NCI-H1436 (cell line): Measurements from ENCODE around the gene FAM124A.

Source experiments
- DNase-seq: peaks from one replicate; lab custom pipeline; 2025; lab: John Stamatoyannopoulos, UW

FAM124A gene

DNA sequence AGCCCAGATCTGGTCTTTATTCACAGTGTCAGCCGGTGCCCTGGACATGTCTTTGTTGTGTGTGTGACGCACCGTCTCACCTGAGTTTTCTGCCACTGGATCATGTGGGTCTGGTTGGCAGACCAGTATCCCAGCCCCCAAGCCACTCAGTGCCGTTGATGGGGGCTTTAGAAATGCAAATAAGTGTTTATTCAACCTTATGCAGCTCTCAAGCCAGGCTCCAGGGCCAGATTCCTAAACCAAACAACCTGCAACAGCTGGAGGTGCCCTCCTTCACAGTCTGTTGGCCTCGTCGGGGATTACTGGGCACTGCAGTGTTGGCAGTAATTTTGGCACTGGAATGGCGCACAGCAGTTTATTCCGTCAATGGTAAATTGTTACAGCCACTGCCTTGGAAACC is 21.6 kb downstream of the FAM124A start:
- DNase-seq: no peak

DNA sequence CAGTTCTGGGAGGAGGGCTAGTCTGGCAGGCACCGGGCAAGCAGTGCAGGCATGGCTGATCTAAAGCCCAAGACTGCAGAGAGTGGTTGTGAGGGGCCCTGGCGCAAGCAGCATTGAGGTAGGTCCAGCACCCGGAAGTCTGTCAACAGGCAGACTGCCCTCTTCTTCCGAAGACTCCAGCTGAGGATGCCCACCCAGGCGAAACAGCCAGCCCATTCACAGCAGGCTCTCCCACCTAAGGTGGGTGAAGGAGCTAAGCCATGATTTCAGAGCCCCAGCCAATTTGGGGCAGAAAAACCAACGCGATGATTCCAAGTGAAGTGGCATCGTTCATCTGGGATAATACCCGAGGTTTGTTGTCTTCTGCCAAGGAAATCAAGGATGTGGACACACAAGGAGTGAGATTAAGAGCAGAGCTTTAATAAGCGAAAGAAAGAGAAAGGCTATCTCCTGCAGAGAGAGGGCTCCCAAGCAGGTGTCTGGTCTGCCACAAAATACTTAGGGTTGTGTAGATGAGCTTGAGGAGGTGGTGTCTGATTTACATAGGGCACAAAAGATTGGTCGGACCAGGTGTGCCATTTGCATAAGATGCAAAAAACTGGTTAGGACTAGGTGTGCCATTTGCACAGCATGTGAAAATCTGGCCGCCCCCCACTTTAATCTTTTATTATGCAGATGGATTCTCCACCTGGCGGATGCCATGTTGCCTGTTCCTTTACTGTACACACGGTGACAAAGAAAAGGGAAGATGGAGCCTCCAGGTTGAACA is 22.6 kb downstream of the FAM124A start:
- DNase-seq: no peak

DNA sequence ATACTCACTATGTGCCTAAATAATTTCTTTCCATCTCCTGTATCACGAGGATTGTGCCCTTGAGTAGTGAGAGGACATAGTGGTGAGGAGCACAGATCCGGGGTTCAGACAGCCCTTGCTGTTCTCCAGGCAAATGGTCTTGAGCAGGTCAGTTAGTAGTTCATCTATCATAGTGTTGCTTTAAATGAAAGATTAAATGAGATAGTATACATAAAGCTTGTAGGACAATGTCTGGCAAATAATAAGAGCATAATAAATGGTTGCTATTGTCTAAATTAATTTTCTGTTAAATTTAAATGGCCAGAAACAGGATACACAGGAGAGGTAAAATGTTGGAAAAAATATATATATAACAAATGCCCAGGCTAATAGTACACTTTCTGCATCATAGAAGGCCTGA is 23.4 kb downstream of the FAM124A start:
- DNase-seq: no peak

DNA sequence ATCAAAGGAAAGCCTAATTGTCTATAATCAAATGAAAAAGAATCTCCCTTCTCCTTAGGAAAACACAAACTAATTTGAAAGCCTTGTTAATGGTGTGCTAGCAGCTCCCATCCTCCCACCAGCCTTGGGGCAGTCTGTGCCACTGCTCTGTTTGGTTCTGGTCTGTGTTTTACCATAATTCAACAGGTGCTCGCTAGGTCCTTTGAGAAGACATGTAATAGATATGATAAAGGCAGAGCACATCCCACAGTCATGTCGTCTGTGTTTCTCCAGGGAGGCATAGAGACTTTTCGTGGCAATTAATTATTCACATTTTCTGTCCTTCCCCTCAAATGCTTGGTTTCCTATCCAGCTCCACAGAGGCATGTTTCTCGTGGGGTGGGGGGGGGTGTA is 23.8 kb downstream of the FAM124A start:
- no peak for DNase-seq

DNA sequence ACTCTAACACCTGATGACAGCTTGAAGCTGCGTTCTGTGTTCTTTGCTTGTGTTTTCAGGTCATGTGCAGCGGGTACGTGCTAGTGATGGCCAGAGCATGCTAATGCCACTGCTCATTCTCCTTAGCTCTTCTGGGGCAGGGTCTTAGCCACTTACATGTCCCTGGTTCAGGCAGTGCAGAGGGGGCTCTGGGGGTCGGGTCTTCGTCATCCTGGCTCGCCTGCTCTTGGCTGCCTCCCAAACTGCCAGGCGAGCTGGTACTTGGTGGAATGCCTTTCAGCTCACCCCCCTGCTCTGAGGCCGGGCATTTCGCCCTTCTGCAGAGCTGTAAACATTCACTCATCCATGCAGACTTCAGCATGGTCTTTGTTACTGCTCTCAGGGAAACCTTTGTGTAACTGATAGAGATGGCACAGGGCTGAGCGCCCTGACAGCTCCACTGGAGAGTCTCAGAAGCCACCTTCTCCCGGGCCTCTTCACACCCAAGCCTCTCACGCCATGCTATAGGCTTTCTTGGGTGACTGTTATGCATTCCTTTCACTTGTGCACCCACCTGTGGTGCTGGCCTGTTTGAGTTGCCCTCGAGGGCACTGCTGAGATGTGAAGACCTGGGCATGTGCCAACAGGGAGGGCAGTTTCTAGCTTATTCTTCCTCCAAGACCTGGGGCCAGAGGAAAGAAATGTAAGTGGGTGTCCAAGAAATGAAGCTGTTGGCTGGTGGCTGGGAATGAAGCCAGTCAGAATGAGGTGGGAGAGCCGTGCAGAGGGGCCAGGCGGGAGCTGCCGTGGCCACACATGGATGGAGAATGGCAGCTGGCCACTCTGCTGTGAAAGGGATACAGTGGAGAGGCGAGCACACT is 24.4 kb downstream of the FAM124A start:
- no peak for DNase-seq

DNA sequence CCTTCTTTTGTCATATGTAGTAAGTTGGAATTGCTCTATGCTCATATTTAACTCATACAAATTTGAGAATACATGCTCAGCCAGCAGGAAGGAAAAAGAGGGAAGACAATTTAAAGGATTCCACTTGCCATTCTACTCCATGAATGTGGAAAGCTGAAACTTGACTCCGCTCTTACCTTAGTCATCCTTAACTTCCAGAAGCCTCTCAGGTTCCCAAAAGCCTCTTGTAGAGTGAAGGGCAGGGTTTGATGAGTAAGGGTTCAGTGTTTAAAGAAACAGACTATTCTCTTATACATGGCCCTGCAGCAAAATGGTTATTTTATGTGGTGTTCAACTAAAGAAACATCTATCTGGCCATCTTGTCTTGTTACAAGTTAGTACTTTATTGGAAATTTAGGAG is 27.1 kb downstream of the FAM124A start:
- no peak for DNase-seq

DNA sequence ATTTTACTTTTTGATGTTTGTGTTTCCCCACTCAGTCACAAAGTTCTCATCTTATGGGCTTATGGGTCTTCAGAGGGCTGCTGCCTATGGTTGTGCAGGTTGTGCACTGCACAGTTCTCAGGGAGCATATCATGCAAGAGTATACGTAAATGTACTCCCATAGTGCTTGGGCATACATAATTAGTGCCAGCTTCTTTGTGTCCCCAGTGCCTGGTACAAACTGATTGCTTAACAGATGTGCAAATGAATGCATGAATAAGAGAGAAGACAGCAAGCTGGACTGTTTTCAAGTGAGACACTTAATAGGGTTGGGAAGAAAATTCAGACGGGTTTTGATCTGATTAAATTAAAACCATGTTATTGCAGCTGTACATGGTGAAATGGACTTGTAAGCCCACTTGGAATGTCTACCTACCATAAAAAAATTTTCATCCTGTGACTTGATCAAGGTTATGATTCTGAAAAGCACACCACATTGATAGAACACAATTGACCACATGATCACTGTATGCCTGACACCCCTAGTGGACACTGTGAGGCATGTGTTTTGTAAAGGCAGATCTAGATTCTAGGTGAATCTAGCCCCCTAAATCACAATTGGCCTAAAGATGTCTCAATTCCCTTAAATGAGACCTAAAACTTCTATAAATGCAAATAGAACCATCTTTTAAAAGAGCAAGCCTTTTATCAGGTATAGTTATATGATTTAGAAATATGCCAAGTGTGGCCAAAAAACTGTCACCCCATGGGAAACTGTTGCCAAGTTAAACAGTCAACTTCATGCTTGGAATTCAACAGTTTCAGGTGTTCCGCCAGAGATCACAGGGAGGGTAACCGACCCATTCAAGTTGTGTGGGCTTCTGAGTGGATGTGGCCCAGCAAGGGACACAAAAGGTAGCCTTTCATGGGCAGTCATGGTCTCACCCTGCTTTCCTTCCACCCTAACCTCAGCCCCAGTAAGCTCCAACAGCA is 27.9 kb downstream of the FAM124A start:
- DNase-seq: no peak

DNA sequence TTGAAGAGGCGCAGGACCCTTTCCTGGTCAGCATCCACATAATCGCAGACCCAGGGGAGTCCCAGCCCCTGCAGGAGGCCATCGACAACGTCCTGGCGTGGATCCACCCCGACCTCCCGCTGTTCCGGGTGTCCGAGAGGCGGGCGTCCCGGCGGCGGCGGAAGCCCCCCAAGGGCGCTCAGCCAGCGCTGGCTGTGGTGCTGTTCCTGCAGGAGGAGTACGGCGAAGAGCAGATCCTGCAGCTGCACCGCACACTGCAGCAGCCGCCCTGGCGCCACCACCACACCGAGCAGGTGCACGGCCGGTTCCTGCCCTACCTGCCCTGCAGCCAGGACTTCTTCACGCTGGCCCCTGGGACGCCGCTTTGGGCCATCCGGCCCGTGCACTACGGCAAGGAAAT is 29.3 kb downstream of the FAM124A start:
- no peak for DNase-seq

DNA sequence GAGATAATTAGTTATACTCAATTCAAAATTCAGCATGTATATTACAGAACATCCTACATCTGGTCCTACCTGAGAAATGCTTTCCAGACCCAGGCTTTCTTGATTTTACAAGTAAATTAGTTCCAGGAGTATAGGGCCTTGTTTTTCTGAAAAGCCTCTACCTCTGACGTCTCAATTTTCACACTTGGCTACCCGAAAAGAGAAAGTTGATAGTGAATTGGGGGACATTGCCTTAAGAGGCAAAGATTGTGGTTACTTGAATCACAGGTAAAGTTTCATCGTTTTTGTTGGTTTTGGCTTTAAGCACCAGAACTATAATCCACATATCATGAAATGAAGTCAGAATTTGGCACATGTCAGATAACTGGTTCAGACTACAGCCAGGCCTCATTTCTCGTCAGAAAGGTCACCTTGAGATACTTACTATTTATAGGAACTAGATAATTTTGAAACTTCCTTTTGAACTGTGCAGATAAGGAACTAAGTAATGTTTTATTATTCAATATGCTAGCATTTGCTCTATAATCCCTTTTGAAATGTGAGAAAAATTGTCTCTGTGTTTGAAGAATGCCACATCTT is 30.8 kb downstream of the FAM124A start:
- no peak for DNase-seq

DNA sequence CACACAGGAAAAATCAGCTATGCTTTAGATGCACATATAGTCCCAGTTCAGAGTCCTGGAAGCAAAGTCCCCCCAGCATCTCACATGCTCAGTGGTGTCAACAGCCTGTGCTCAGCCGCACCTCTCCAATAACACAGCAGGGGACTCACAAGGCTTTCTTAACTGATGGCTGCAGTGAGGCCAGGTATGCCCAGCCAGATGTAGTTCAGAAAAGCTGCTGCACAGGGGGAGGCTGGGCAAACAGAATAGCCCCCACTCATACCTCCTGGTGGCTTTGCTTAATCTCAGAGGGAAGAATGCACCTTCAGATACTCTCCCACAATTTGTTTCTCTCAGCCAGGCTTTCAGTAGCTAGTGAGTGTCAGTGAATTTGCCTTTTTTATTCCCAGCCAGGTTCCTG is 33.4 kb downstream of the FAM124A start:
- DNase-seq: no peak

DNA sequence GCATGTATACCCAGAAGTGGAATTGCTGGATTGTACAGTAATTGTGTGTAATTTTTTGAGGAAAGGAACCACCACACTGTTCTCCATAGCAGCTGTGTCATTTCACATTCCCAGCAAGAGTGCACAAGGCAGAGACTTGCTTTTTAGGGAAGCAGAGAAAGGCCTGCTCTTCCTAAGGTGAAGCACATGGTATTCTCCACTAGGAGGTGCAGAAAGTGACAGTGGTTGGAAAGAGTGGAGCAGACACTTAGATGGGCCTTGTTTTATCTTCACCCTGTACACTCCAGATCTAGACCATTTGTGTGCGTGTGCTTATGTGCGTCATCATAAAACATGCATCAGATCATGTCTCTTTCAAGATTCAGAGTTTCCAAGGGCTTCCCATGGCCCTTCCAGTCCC is 35.0 kb downstream of the FAM124A start:
- no peak for DNase-seq

DNA sequence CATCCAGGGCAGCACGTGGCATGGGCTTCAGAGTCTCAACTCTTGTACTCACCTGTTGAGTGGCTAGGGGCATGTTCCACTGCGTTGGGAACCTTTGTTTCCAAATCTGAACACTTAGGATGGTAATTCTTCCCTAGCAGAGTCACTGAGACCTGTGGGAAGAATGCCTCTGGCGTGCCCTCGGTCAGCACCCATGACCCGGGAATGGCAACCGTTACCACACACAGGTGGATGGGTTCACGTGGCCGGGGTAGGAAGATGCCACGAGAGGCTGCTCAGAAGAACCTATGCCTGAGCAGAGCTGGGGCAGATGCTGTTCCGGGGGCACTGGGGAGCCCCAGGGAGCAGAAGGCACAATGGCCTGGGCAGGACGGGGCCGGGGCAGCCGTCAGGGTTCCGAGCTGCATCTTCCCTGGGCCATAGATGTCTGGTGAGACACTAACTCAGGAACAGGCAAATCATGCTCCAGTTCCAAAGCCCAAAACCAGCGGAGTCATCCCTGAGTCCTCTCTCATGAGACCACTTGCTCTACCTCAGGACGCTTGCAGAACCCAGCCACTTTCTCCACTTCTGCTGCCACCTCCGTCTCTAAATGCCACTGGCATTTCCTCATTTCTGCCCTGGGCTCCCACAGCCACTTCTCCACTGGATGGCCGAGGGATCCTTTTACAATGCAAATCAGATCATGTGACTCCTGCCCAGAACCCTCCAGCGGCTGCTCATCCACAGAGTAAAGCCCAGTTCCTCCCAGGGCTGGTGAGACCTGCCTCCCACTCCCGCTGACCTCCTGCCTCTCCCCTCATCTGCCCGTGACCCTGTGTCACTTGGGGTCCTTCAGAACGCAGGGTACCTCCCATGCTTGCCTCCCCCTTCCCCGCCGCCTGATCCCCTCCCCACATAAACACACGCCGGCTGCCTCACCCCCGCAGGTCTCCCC is 36.7 kb downstream of the FAM124A start:
- DNase-seq: no peak

DNA sequence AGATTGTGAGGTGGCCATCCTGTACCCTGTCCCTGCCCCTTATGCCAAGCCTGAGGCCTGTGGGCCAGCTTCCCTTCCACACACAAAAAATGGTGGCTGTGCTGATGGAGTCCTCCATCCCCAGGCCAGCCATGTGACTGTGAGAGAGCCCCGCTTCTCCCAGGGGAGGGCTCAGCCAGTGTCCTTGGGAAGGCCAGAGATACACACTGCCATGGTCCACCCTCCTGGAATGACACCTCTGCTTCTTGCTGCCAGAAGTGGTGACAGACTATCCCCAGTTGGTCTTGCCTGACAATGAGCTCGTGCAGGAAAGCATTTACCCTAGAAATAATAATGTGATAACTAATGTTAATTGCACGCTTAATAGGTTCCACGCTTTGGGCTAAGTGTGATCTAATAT is 38.0 kb downstream of the FAM124A start:
- no peak for DNase-seq

DNA sequence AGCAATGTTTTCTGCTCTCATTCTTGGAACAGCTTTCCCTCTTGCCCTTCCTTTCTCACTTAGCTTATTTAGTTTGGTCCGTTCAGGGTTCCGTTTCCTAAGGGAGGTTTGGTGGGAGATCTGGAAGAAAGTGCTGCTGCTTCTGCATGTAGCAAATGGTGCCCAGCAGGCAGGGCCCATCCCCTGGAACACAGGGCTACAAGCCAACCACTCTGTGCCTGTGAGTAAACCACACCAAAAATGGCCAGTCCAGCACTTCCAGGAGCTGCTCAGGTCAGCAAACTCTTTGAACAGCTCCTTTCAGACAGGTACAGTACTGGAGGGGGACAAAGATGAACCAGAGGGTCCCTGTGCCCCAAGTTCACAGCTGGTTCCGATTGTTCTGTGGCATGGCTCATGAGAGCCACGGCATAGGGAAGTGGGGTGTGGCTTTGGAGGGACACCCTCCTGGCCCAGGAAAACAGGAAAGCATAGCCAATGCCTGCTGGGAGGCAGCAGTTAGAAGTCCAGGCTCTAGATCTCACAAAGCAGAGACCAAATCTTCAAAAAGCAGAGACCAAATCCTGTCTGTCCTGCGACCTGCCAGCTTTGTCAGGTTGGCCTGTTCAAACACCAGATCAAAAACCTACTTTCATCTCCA is 39.5 kb downstream of the FAM124A start:
- DNase-seq: no peak

DNA sequence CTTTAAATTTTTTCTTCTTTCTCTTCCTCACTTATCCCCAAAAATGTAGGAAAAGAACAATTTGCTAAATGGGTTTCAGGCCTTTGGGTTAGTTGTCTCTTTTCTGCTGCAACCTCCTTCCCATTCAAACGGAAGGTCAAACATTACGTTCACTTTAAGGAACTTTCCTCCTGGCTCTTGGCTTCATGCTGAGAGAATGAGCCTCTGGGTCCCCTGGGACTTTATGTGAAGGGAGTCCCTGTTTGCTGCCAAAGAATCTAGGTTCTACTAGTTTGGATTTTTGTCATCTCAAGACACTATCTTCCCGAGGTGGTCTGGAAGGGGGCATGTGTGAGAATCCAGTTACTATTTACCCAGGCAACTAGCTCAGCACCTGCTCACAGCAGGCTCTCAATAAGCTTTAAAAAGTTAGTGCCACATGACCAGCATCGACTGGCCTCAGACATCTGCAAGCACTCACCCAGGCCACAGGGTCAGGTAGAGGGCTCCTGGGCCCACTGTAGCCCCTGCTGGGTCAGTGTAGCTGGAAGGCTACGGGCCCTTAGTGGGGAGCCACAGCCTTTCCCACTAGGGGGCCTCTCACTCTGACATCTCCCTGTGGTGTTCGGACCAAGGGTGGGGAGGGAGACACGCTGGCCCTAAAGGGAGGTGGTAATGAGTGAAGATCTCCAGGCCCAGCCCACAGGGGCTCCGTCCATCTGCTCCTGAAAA is 40.5 kb downstream of the FAM124A start:
- DNase-seq: no peak

DNA sequence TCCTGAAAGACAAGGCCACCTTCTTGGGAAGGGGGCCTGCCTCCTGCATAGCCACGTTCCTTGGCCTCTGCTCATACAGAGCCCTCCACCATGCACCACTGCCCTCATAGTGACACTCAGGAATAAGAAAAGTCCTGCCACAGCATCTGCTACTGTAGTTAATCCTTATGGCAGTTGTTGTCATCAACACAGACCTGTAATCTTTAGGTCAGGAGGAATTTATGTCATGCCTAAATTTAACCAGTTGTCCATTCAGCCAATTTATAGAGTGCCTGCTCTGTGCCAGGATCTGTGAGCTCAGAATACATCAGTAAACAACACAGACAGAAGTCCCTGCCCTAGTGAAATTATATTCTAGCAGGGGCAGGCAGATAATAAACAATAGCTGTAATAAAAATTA is 44.4 kb downstream of the FAM124A start:
- DNase-seq: no peak

DNA sequence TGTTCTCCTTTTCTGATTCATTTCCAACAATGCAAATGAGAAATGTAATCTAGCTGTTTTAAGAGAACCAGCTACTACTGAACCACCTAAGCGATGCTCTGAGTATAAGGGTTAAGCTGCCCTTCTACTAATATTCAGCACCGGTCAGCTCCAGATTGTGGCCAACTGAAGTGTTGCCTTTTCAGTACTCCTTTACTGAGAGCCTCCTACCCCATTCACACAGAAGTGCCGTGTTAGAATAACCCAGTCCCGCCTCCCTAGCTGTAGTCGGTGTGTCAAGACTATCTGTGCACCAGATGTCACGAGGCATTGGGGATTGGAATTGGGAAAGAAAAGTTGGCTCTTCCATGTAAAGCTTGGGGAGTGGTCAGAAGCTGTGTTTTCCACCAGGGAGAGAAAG is 45.4 kb downstream of the FAM124A start:
- DNase-seq: no peak

DNA sequence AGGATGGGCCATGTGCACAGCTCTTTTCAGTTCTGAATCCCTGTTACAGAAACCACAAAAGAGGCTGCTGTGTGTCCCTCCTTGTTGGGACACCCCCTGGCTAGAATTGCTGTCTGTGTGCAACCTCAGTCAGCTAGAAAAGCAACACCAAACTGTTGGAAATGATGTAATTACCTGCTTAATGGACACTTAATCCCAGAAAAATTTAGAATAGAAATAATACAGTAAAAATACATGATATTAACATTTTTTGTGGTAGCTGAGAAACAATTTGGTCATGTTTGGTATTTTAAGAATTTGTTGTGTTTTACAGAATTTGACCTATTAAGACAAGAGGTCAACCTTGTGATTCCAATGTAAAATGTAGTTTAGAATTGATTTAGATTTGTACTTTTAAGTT is 46.8 kb downstream of the FAM124A start:
- DNase-seq: no peak

DNA sequence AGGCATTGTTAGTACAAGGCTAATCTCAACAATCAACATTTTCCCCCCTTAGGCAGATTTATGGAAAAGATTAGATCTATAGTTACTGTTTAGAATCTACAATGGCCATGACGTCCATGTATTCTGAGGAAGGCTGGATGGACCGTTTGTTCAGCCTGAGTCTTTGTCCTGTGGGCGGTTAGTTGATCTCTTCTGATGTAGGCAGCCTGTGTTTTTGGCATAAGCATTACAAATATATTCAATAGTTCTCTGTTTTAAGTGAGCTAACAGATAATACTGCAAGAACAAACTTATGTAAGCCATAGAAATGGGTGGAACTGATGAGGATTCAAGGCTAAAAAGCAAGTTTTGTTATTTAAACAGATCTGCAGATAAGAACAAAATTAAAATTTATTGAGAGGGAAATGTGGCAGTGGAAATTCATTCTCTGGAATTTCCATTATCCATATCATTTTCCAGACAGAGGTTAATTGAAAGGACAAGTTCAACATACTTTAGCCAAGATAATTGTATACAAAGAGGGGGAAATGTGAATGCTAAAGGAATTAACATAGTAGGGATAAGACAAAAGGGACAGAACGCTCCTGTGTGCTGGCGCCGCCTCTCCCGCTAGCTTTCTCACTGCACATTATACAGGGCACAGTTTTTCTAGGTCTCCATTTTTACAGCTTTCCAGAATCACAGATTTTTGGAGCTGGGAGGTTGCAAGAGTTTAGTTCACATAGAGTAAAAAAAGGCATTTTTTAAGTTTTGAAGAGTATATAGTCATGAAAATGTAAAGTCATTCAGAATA is 48.6 kb downstream of the FAM124A start:
- no peak for DNase-seq
